ENCODE data around the gene ZSWIM6.

Gene ZSWIM6

DNA sequence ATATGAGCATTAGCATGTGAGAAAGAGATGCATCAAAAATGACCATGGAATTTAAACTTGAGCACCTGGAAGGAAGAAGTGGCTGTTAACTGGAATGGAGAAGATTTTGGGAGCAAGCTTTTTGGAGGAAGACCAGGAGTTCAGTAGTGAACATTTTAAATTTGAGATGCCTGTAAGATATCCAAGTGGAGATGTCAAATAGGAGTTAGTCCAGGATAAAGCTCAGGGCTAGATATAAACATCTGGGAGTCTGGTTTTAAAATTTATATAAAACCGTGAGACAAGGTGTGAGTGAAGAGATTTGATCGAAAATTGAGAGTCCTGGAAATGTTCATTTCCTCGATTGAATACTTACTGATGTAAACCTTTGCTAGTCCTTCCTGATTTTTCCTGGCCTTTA lies 217.5 kb downstream of the ZSWIM6 start:
- DNase-seq (ENCODE audit: low spot score) = no peak

- DNase-seq (ENCODE audit: low spot score) = no peak
Observed at GRCh38 chr5:61551637-61552313, 219.7 kb downstream of the ZSWIM6 start.

- no peak for DNase-seq (ENCODE audit: low spot score)
Observed at GRCh38 chr5:61559146-61559545, 227.1 kb downstream of the ZSWIM6 start.

- DNase-seq (ENCODE audit: low spot score) = no peak
Observed at GRCh38 chr5:61559722-61560121, 227.7 kb downstream of the ZSWIM6 start.

DNA sequence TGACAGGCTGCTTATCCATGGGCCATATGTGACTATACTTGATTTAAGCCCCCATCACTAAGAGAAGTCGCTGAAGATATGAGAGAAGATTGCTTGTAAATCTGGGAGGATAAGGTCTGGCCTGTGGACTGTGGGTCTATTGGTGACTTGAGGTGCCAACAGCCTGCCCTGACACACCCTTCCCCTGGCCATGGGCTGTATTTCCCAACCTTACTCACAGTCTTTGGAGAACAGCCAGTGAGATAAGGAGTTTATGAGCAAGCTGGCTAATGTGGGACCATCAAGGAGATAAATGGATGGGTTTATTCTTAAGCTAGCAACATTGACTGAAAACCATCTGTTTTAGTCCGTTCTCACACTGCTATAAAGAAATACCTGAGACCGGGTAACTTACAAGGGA lies 231.3 kb downstream of the ZSWIM6 start:
- no peak for DNase-seq (ENCODE audit: low spot score)

GRCh38 chr5:61567337-61567736 lies 235.3 kb downstream of the ZSWIM6 start:
- DNase-seq (ENCODE audit: low spot score) = no peak

DNA sequence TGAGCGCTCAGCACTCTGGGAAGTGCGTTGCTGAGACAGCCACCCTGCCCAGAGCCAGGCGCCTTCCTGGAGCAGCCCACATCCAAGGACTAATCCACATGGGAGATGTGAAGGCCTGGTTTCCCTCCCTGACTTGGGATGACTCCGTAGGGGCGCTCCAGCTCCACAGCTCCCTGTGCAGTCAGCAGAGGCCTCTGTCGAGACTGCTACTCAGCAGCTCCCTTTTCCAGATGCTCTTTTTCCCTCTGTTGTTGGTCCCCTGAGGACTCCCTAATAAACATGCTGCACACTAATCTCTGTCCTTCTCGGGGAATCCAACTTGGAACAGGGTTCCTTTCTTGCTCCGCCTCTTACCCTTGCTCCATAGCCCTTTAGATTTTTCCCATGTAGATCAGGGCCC lies 237.3 kb downstream of the ZSWIM6 start:
- no peak for DNase-seq (ENCODE audit: low spot score)

DNA sequence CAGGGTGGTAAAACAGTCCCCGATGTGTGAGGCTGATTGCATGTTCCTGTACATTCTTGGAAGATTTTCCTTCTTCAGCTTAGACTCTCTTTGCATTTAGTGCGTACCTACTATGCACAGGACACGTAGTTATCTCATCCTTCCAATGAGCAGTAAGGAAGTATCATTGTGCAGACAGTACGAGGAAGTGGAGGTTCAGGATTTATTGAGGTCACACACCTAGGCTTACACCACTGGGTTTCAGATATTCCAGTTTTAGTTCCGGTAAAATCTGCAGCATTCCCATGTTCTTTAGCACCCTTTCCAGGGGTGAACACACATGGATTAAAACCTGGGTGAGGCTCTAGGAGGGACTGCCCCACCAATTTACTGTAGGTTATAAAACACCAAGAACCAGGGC lies 238.7 kb downstream of the ZSWIM6 start:
- no peak for DNase-seq (ENCODE audit: low spot score)

GRCh38 chr5:61572959-61573358 lies 240.9 kb downstream of the ZSWIM6 start:
- no peak for DNase-seq (ENCODE audit: low spot score)

- DNase-seq (ENCODE audit: low spot score) = peak; percentile 32
Observed at GRCh38 chr5:61575103-61575502, 243.0 kb downstream of the ZSWIM6 start.

GRCh38 chr5:61575581-61575980 lies 243.5 kb downstream of the ZSWIM6 start:
- no peak for DNase-seq (ENCODE audit: low spot score)

DNA sequence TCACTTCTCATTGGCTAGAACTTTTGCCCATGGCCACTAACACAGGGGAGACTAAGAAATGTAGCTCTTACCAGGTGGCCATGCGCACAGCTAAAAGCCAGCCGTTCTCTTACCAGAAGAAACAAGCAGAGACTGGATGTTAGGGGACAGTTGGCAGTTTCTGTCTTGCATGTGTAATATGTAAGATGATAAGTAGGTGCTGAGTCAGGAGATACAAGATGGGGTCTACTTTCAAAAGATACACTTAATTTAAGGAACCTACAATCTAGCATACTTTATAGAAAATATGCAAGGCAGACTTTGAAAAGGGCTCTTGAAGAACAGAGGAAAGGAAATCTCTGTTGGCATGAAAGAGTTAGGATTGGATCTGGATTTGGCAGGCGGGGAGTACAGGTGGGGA lies 244.5 kb downstream of the ZSWIM6 start:
- DNase-seq (ENCODE audit: low spot score) = no peak

GRCh38 chr5:61578858-61579503 lies 246.9 kb downstream of the ZSWIM6 start:
- DNase-seq (ENCODE audit: low spot score) = no peak

- no peak for DNase-seq (ENCODE audit: low spot score)
Observed at GRCh38 chr5:61582205-61582820, 250.3 kb downstream of the ZSWIM6 start.

- no peak for DNase-seq (ENCODE audit: low spot score)
Observed at GRCh38 chr5:61582887-61583286, 250.8 kb downstream of the ZSWIM6 start.

DNA sequence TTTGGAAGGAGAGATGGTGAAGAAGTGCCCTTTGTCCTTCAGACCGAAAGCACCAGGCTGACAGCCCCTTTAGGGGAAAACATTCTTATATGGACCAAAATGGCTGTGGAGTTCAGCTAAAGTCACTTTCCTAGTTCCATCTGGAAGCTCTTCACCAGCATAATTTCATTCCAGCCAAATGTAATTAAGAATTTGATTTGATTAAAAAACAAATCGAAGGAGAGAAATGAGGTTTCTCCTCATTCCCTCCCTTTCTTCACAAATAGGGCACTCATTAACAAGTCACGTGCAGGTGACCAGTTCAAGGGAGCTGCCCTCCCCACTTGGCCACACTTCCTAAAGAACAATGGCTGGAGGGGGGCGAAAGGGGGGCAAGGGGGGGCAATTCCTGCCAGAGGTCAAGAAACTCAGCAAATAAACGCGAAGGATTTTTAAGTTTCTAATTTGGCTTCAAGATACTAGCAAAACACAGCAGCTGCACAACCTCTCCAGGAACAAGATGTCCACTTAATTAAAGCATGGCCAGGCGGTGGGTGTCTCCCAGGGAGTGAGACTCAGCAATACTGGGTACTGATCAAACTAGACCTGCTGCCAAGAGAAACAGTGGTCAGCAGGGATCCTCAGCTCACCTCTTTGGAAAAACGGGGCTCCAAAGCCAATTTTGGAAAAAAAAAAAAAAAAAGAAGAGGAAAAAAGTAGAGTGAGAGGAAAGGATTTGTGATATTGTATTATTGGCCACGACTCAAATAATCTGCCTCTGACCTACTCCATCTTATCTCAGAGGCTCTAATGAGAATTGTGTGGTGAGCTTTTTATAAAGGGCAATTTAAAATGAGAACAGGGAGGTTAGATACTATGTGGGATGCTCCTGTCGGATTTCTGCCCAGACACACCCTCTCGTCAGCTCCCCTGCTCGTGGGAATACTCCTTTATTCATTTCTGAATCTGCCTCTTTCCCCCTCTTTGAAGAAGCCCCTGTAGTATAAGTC lies 254.3 kb downstream of the ZSWIM6 start:
- DNase-seq (ENCODE audit: low spot score) = no peak

GRCh38 chr5:61587125-61587524 lies 255.1 kb downstream of the ZSWIM6 start:
- no peak for DNase-seq (ENCODE audit: low spot score)

- no peak for DNase-seq (ENCODE audit: low spot score)
Observed at GRCh38 chr5:61588216-61588615, 256.2 kb downstream of the ZSWIM6 start.

DNA sequence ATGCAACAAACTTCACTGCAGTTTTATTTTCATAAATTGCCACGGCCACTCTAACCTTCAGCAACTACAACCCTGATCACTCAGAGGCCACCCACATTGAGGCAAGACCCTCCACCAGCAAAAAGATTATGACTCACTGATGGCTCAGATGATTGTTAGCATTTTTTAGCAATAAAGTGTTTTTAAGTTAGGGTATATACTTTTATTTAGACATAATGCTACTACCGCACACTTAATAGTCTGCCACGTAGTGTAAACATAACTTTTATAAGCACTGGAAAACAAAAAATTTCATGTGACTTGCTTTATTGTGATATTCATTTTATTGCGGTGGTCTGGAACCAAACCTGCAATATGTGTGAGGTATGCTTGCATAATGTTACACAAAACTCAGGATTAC lies 257.9 kb downstream of the ZSWIM6 start:
- no peak for DNase-seq (ENCODE audit: low spot score)

- DNase-seq (ENCODE audit: low spot score) = no peak
Observed at GRCh38 chr5:61590473-61590872, 258.4 kb downstream of the ZSWIM6 start.

DNA sequence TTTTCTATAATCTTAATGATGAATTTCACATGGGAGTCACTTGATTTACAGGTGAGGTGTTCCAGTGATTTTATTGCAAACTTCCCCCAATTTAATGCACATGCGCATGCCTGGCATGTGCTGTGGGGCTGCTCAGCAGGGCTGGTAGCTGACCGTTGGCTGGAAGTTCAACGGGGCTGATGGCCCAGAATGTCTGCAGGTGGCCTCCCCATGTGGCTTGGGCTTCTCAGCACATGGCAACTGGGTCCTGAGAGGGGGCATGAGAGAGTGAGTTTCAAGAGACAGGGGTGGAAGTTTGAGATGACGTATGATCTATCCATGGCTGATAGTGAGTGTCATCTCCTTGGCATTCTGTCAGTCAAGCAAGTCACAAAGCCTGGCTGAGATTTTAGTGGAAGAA lies 259.8 kb downstream of the ZSWIM6 start:
- DNase-seq (ENCODE audit: low spot score) = no peak

DNA sequence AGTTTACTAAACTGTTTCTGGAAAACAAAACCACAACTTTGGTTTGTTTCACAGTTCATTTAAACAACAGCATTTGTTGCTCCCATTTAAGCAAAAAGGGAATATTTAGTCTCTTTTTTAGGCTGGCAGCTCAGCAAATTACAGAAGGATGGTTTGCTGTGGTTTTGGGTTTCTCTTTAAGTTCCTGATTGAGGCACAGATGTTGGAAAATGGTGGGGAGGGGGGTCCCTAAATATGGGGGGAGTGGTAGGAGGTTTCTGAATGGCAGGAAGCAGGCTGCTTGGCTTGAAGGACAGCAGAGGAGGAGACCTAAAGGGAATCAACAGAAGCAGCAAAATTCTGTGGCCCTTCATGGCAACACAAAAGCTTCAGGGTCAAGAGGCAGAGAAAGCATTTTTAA lies 263.4 kb downstream of the ZSWIM6 start:
- no peak for DNase-seq (ENCODE audit: low spot score)

Measured in SW480 (cell line).